SH-SY5Y (cell line): ENCODE data around the gene SLC8A1.

Experiments used
- GATA2 ChIP-seq: IDR thresholded peaks from 2 replicates; pipeline ENCODE4 v1.6.1; 2011; ENCODE audit warnings: mild to moderate bottlenecking, low read depth, low read length
- GATA3 ChIP-seq: IDR thresholded peaks from 2 replicates; pipeline ENCODE4 v1.6.1; 2011; ENCODE audit warnings: low read depth, mild to moderate bottlenecking, low read length, moderate library complexity

Gene SLC8A1

DNA sequence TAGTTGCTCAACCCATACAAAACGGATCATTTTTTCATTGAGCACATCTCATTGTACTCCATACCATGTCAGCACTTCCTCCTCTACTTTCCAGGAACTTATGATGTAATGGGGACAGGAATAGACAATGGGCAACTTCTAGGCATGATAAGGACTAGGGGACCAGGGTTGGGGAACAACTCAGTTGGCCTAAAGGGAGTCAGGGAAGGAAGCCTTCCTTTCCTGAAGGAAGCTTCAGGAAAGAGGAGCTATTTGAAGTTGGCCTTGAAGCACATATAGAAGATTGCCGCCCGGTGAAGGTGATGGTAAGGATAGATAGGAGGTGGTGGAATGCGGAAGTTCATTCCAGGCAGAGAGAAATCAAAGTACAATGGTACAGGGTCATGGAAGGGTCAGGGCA lies 283.9 kb downstream of the SLC8A1 start:
- TF ChIP-seq GATA3 = no peak
- TF ChIP-seq GATA2 = no peak

GRCh38 chr2:40166006-40166405 lies 285.9 kb downstream of the SLC8A1 start:
- TF ChIP-seq GATA2 (no peak), GATA3 (no peak)

GRCh38 chr2:40165509-40165844 lies 286.4 kb downstream of the SLC8A1 start:
- TF ChIP-seq GATA2 (no peak), GATA3 (no peak)

DNA sequence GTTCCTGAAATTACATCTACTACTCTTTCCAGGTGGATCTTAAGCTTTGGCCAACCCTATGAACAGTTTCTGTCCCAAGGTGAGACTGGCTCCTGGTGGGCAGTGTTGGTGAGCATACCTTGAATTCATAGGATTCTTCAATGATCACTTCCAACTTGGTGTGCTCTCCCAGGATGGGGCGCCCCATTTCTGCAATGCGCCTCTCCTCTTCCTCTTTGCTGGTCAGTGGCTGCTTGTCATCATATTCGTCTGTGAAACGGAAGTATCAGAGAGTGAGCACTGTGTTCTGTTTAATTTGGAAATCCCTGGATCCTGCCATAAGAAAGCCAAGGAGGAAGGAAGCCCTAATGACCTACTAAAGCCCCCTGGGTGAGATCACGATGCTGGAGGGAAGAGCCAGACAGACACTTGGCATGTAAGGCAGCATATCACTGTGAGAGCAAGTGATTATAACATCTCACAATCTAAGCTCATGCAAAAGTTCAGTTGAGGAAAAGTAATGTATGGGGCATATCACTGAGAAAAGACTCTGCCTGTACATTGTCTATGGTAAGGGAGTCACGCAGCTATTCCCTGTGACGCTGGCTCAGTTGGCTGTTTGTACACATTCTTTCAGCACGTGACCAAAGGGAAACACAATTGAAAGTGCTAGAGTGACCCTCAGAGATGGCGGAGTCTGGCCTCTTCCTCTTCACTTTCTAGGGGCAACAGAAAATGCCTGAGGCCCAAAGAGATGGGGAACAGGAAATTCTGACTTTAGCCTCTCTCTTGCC lies 287.0 kb downstream of the SLC8A1 start:
- TF ChIP-seq GATA2 (no peak), GATA3 (no peak)

- no peak for TF ChIP-seq GATA3
- TF ChIP-seq GATA2 = no peak
These were observed 289.9 kb downstream of the SLC8A1 start for GRCh38 chr2:40161986-40162385.

GRCh38 chr2:40160751-40161218 lies 291.1 kb downstream of the SLC8A1 start:
- no peak for TF ChIP-seq GATA2
- TF ChIP-seq GATA3 = no peak

GRCh38 chr2:40159333-40159732 lies 292.6 kb downstream of the SLC8A1 start:
- TF ChIP-seq GATA3 (no peak), GATA2 (no peak)

GRCh38 chr2:40158781-40159180 lies 293.1 kb downstream of the SLC8A1 start:
- TF ChIP-seq GATA3 (no peak), GATA2 (no peak)

- TF ChIP-seq GATA3 (no peak), GATA2 (no peak)
These were observed 296.2 kb downstream of the SLC8A1 start for GRCh38 chr2:40155728-40156127.

DNA sequence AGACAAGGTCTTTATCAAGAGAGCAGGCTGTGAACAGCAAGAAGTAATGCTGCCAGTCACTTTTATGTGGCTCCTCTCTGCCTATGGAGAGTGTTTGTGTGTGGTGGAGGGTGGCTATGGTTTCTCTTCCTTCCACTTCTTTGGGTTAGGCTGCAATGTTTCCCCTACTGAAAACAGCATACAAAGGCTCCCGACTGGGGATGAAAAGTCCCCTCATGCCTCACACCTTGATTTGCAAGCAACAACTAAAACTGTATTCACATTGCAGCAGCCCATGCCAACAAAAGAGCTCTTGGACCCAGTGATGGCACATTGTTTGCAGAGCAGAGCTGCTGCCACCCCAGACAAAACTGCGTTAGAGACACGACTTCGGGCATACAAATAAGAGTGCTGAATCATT lies 301.6 kb downstream of the SLC8A1 start:
- TF ChIP-seq GATA3 (no peak), GATA2 (no peak)

- TF ChIP-seq GATA2 (no peak), GATA3 (no peak)
These were observed 303.6 kb downstream of the SLC8A1 start for GRCh38 chr2:40148334-40148733.

GRCh38 chr2:40147360-40147759 lies 304.5 kb downstream of the SLC8A1 start:
- TF ChIP-seq GATA3 (no peak), GATA2 (no peak)

GRCh38 chr2:40144022-40144421 lies 307.9 kb downstream of the SLC8A1 start:
- TF ChIP-seq GATA3 (no peak), GATA2 (no peak)

GRCh38 chr2:40138314-40138713 lies 313.6 kb downstream of the SLC8A1 start:
- TF ChIP-seq GATA3 (no peak), GATA2 (no peak)

GRCh38 chr2:40131081-40131704 lies 320.7 kb downstream of the SLC8A1 start:
- no peak for TF ChIP-seq GATA3

DNA sequence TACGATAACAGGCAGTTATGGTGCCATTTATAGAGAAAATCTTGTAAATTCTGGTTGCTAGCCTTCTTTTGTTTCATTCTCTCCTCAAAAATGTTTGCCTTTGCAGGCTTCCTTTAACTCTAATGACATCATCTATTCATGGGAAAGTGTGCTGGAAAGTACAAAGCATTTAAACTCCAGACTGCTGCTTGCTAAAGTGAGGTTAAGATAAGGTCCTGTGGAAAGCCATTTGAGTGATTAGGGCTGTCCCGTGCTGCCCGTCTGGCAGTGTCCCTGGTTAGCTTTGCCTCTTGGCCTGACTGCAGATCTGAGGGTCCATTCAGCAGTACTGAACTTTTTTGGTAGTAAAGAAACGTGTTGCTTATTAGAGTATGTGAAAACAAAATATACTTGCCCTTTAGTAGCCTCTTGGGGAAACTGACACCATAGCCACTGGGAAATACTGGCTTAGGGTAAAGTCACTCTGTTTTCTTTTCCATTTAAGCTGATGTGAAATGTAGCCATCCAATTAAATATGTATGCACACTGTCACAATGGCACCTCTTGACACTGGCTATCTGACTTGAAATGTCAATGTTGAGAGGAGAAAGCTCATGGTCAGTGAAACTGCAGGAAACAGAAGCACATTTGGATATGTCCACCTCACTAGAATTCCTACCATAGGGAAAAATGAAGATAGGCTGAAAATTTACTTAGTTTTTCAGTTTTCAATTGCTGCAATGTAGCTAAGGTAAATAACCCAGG lies 321.5 kb downstream of the SLC8A1 start:
- TF ChIP-seq GATA2 (no peak), GATA3 (no peak)
